HG03064 (cell line): Measurements from ENCODE around the gene CPLX1.

Source experiments
- ATAC-seq: cut with Tn5 transposase; IDR thresholded peaks from one replicate; pipeline ENCODE4 v1.9.1; 2021; ENCODE audit warnings: low read depth; ENCODE audit not compliant: unreplicated experiment

Gene CPLX1

GRCh38 chr4:825971-826330 lies at the start of gene CPLX1:
CPLX1 (minus strand) TSS chr4:826129; CDS start chr4:824522, 1,607 bp downstream.
- no peak for ATAC-seq

- ATAC-seq, result no peak
Measured at GRCh38 chr4:874971-875817, 49.3 kb upstream of the CPLX1 start.

DNA sequence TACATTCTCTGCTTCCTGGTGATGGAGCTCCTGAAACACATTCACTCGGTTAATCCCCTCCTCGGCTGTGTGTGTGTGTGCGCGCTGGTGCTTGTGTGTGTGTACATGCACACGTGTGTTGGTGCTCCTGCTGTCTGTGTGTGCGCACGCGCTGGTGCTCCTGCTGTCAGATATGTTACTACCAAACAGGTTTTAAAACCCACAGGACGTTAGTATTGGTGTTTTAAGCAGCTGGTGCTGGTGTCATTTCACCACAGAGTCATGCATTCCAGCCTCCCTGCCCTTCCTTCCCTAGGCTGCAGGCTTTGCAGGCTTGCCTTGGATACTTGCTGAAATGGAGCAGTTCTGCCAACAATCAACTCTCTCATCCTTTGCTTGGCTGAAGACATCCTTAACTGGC lies 48.1 kb upstream of the CPLX1 start:
- no peak for ATAC-seq

GRCh38 chr4:872241-872981 lies 46.5 kb upstream of the CPLX1 start:
- no peak for ATAC-seq

- no peak for ATAC-seq
Measured at GRCh38 chr4:871484-871883, 45.6 kb upstream of the CPLX1 start.

GRCh38 chr4:870951-871350 lies 45.0 kb upstream of the CPLX1 start:
- ATAC-seq, result no peak

DNA sequence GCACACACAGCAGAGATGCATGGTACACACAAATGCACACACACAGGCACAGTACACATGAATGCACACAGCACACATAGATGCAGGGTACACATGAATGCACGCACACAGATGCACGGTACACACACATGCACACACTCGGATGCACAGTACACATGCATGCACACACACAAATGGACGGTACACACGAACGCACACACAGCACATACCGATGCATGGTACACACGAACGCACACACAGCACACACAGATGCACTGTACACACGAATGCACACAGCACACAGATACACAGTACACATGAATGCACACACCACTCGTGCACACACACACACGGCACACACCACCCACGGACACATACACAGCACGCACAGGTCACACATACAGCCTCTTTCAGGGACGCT lies 43.8 kb upstream of the CPLX1 start:
- ATAC-seq, result no peak

DNA sequence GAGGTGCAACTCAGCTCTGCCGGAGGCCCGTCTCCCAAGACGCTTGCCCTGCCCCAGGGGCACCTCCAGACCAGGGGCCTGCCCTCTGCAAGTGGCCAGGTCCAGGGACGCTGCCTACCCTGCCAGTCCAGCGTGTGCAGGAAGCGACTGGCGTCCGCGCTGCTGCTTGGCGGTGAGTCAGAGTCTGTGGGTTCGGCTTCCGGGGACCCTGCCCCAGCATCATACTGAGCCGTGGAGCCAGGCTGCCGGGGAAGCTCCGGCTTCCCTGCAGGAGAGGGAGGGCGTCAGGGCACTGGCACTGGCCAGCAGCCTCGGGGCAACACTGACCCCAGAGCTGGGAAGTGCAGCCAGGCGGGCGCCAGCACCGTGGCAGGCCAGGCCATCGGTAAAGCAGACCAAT lies 42.5 kb upstream of the CPLX1 start:
- ATAC-seq, result no peak

- ATAC-seq, result no peak
Measured at GRCh38 chr4:867526-868250, 41.8 kb upstream of the CPLX1 start.

DNA sequence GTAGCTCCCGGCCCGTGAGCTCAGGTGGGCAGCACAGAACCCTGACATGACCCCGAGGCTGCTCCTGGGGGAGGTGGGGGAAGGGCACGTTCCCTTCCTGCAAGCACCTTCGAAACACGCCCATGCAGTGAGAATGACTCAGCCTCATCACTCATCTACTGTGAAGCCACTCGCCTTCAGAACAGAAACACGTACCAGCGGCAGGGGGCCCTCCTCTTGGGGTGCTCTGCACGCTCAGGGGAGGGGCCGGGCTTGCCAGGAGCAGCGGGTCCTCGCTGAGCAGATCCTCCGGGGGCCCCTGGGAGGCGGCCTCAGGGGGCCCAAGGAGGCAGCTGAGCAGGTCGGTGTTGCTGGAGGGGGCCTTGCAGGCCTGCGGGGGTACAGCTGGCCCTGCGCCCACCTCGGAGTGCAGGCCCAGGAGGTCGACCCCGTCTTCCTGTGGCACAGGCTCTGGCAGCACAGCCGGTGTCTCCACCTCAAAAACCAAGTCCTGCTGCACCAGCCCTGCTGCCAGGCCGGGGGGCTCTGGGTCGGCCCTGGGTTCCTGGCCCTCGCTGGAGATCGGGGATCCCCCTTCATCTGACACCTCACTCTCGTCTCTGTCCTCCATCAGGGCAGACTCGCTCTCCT lies 40.9 kb upstream of the CPLX1 start:
- no peak for ATAC-seq

GRCh38 chr4:866068-866760 lies 40.3 kb upstream of the CPLX1 start:
- no peak for ATAC-seq

DNA sequence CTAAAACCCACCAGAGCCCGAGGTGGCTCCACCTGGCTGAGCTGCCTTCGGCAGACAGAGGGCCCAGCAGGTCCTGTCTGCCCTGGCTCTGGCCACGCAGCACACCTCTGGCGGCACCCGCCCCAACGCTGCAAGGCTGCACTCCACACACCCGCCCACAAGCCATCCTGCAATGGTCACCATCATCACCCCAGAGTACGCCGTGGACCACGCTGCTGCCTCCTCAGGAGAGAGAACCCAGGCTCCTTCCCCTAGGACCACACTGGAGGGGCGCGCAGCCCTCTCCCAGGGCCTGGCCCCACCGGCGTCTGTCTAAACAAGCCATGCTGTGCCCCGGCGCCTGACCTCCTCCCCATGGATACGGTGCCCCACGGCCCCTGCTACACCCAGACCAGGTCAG lies 39.6 kb upstream of the CPLX1 start:
- ATAC-seq, result no peak

DNA sequence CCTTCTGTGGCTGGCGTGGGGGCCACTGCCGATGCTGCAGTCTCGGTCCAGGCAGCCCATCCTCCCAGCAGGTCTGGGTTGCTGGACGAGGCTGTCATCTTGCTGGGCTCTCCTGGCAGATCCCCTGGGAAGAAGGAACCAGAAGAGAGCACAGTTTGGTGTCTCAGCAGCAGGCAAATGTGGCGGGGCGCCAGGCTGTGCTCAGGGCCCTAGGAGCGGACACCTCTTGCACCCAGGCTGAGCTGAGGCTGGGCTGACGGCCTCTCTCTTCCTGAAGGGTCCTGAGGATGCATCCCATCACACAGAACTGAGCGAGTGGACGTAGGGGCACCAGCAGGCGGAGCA lies 39.2 kb upstream of the CPLX1 start:
- no peak for ATAC-seq

- ATAC-seq, result no peak
Measured at GRCh38 chr4:864456-865120, 38.7 kb upstream of the CPLX1 start.

DNA sequence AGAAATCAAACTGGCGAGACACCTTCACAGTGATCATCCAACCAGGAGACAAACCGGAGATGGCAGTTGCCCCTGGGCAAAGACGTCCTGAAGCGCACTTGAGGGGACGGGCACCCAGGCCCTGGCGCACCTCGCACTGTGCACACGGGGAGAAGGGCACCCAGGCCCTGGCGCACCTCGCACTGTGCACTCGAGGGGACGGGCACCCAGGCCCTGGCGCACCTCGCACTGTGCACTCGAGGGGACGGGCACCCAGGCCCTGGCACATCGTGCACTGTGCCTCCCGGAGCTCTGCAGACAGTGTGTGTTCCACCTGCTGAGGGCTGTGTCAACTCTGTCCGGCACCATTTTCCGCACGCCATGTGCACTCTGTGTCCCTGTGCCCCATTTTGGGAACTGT lies 34.6 kb upstream of the CPLX1 start:
- no peak for ATAC-seq

- ATAC-seq, result no peak
Measured at GRCh38 chr4:859496-859895, 33.6 kb upstream of the CPLX1 start.

GRCh38 chr4:858831-859451 lies 33.0 kb upstream of the CPLX1 start:
- no peak for ATAC-seq

GRCh38 chr4:858041-858481 lies 32.1 kb upstream of the CPLX1 start:
- ATAC-seq, result no peak

- ATAC-seq, result no peak
Measured at GRCh38 chr4:857461-857860, 31.5 kb upstream of the CPLX1 start.
